Embryonic facial prominence (tissue), 1 donor: ENCODE data around the gene ATXN1L.
"Not testable (repeated sequence)": the region's sequence is repeated elsewhere in the genome, so short reads cannot be mapped to it uniquely, and the experiment has no call there.

ENCODE experiments used
- DNase-seq: peaks from one replicate; pipeline ENCODE4 v3.0.0-alpha.2; 2016; ENCODE audit errors: extremely low spot score

Gene ATXN1L

DNA sequence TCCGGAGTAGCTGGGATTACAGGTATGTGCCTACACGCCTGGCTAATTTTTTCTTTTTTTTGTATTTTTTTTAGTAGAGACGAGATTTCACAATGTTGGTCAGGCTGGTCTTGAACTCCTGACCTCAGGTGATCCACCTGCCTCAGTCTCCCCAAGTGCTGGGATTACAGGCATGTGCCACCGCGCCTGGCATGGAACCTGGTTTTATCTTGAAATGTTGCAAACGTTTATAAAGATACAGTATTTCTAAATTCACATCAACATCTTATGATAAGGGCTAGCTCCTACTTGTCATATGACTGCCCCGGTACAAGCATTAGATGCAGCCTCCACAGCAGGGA, 48.1 kb downstream of the ATXN1L start:
- no peak for DNase-seq

- DNase-seq, result no peak
These were observed 48.6 kb downstream of the ATXN1L start for GRCh38 chr16:71894229-71894920.

GRCh38 chr16:71894921-71895678, 49.3 kb downstream of the ATXN1L start, which contains the start of gene IST1:
TSS of gene IST1 (plus strand) at chr16:71895531. CDS start at chr16:71915641, 20,110 bp downstream.
- DNase-seq, result peak; percentile 94

DNA sequence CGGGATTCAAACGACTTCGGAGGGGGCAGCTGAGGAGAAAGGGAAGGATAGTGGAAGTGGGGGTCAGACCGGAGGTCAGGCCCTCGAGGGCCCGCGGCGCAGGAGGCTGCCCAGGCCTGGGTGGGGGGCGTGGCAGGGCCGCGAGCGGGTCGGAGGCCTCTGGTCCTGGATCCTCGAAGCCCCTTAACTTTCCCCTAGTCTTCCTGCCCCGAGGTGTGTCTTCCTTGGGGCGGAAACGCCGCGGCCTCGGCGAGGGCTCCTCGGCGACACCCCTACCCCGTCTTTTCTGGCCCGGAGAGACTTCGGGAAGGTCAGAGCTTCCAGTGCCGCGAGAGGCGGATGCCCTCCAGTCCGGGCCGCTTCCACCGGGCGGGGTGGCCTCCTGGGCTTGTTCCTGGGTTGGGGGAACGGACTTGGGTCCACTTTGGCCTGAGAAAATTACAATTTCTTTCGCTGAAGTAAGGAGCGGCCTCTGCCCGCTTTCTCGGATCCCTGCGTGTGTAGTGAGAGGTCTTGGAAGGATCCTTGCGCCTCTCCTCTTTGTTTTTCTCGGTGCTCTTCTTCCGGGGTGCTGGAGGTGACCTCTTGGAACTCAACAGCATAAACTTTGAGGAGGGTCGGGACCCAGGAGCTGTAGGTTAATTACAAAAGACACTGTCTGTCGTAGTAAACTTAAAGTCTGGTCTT, 50.0 kb downstream of the ATXN1L start:
- no peak for DNase-seq

DNA sequence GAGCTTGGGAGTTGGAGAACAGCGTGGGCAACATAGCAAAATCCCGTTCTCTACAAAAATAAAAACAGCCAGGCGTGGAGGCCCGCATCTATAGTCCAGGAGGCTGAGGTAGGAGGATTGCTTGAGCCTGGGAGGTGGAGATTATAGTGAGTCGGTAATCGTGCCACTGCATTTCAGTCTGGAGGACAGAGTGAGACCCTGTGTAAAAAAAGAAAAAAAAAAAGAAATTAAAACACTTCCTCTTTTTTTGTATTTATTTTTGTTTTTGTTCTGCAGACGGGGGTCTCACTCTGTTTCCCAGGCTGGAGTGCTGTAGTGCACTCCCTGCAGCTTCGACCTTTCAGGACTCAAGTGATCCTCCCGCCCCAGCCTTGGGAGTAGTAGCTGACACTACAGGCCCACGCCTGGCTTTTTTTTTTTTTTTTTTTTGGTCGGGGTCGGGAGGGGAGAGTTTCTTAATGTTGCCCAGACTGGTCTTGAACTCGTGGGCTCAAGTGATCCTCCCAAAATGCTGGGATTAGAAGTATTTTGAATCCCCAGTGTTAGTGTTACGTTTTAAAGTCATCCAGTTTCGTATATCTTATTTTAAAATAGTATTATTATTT, 51.1 kb downstream of the ATXN1L start:
- no peak for DNase-seq

- no peak for DNase-seq
These were observed 53.4 kb downstream of the ATXN1L start for GRCh38 chr16:71899171-71899570.

DNA sequence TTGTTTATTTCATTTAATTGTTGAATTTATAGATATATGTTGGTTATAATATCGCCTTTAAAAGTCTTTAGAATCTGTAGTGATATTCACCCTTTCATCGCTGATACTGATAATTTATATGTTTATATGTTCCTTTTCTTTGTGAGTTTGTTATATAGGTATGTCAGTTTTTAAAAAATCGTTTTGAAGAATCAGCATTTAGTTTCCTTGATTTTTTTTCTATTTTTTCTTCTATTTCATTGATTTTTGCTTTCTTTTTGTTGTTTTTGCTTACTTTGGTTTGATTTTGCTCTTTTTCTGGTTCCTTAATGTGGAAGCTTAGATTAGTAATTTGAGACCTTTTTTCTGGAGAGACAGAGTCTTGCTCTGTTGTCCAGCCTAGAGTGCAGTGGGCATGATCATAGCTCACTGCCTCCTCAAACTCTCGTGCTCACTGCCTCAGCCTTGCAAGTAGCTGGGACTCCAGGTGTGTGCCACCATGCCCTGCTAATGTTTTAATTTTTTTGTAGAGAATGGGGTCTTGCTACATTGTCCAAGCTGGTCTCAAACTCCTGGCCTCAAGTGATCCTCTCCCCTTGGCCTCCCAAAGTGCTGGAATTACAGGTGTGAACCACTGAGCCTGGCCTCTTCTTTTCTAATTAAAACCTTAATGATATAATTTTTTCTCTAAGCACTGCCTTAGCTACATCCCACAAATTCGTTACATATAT, 57.0 kb downstream of the ATXN1L start:
- no peak for DNase-seq

- no peak for DNase-seq
These were observed 57.8 kb downstream of the ATXN1L start for GRCh38 chr16:71903608-71904007.

DNA sequence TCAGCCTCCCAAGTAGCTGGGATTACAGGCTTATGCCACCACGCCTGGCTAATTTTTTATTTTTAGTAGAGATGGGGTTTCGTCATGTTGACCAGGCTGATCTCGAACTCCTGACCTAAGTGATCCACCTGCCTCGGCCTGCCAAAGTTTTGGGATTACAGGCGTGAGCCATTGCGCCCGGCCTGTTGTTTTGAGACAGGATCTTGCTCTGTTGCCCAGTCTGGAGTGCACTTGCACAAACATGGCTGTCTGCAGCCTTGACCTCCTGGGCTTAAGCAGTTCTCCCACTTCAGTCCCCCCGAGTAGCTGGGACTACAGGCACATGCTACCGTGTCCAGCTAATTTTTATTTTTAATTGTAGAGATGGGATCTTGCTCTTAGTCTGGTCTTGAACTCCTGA, 58.5 kb downstream of the ATXN1L start:
- no peak for DNase-seq

DNA sequence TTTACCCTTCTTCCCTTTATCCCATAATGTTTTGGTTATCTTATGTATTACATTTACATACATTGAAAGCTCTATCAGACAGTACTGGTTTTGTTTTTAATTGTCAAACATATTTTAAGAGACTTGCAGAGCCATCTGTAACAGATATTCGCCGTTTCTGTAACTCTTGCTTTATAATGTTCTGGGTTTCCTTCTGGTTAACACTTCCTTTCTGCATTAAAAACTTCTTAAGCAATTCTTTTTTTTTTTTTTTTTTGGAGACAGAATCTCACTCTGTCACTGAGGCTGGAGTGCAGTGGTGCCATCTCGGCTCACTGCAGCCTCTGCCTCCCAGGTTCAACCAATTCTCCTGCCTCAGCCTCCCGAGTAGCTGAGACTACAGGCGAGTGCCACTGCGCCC, 60.0 kb downstream of the ATXN1L start:
- not testable (repeated sequence) for DNase-seq
